Lower leg skin (tissue), 4 donors: Measurements from ENCODE around the gene MS4A10. TPM values are rescaled to one million over a fixed set of nuclear protein-coding genes. Genes with fewer than 3 reads are reported as not detected.

Source experiments
- DNase-seq, 2 donors: peaks; one replicate each; pipeline ENCODE4 v3.0.0-alpha.2; 2019; ENCODE audit warnings: low spot score in 2 of 2
- H3K4me3 ChIP-seq: fragments of 200-600 bp; sonication (generic); 2 replicates; pipeline ENCODE4 v1.5.1; 2017; ENCODE audit warnings: mild to moderate bottlenecking, low read depth; ENCODE audit not compliant: poor library complexity, severe bottlenecking
- CTCF ChIP-seq, 3 donors: fragments of 450-650 bp; IDR thresholded peaks; one replicate each; pipeline ENCODE4 v1.5.1; 2016; ENCODE audit warnings: antibody characterized with exemption in 3 of 3, mild to moderate bottlenecking in 3 of 3, moderate library complexity in 2 of 3
- POLR2A ChIP-seq, 2 donors: fragments of 450-650 bp; IDR thresholded peaks; one replicate each; pipeline ENCODE4 v1.6.1; 2016 to 2017; ENCODE audit warnings: antibody characterized with exemption in 2 of 2, mild to moderate bottlenecking in 1 of 2, moderate library complexity in 1 of 2
- WGBS, 2 donors: methylation state at CpG; one replicate each; pipeline ENCODE4 v1.1.5; 2018; 5-methylcytosine and 5-hydroxymethylcytosine counted together
- intact Hi-C: fragments of 100-400 bp; cut with DNase I; formaldehyde crosslinking; loops from one replicate; pipeline ENCODE4 v1.15.0; 2023; ENCODE audit warnings: low total_unique reads
- total RNA-seq, 4 donors: library from RNA; depleted of rRNA; stranded (reverse); fragments of >200 nt; gene quantifications; one replicate each; pipeline ENCODE4 v1.1.0, GENCODE V29; 2016

MS4A10 gene
- not detected for total RNA-seq

- no peak within 1 kb of the TSS for H3K4me3 ChIP-seq
- no peak for DNase-seq
- intact Hi-C loops = no loop called here
- TF ChIP-seq CTCF (IDR thresholded peaks at IDR 0.05) (no peak), POLR2A (IDR thresholded peaks at IDR 0.05) (no peak)
- 34 to 44% methylated on average over 9 of the region's 9 CpGs for WGBS, 2 donors
Observed at GRCh38 chr11:60785136-60785535, at the start of gene MS4A10. Gene MS4A10 (plus strand): TSS chr11:60785333. CDS start chr11:60790336, 5,003 bp downstream.

- DNase-seq = no peak
- TF ChIP-seq CTCF (IDR thresholded peaks at IDR 0.05) (no peak), POLR2A (IDR thresholded peaks at IDR 0.05) (no peak)
- intact Hi-C loops = no loop called here
- no peak overlapping the region for H3K4me3 ChIP-seq
- WGBS, 2 donors = 63 to 69% methylated on average over 7 of the region's 7 CpGs
Observed at GRCh38 chr11:60739114-60739513, 46.0 kb upstream of the MS4A10 start.

GRCh38 chr11:60740573-60740972 lies 44.6 kb upstream of the MS4A10 start:
- DNase-seq = no peak
- TF ChIP-seq CTCF (IDR thresholded peaks at IDR 0.05) (no peak), POLR2A (IDR thresholded peaks at IDR 0.05) (no peak)
- intact Hi-C loops = no loop called here
- no peak overlapping the region for H3K4me3 ChIP-seq

- intact Hi-C loops = no loop called here
- WGBS, 2 donors = 83 to 88% methylated on average over 3 of the region's 3 CpGs
Observed at GRCh38 chr11:60741421-60741820, 43.7 kb upstream of the MS4A10 start.

GRCh38 chr11:60743058-60743457 lies 42.1 kb upstream of the MS4A10 start:
- DNase-seq = no peak
- no peak overlapping the region for H3K4me3 ChIP-seq
- intact Hi-C loops = no loop called here
- TF ChIP-seq POLR2A (IDR thresholded peaks at IDR 0.05) = no peak
- no peak for TF ChIP-seq CTCF (IDR thresholded peaks at IDR 0.05)
- 77 to 96% methylated on average over 1 of the region's 1 CpG for WGBS, 2 donors

More at GRCh38 chr11:60741421-60741820, 43.7 kb upstream of the MS4A10 start:
- TF ChIP-seq POLR2A (IDR thresholded peaks at IDR 0.05) (no peak), CTCF (IDR thresholded peaks at IDR 0.05) (no peak)
- no peak overlapping the region for H3K4me3 ChIP-seq
- DNase-seq = no peak

- no peak overlapping the region for H3K4me3 ChIP-seq
- DNase-seq = no peak
- 77 to 87% methylated on average over 5 of the region's 5 CpGs for WGBS, 2 donors
- no peak for TF ChIP-seq CTCF (IDR thresholded peaks at IDR 0.05)
- TF ChIP-seq POLR2A (IDR thresholded peaks at IDR 0.05) = no peak
- intact Hi-C loops = no loop called here
Observed at GRCh38 chr11:60744114-60744513, 41.0 kb upstream of the MS4A10 start.
